Prostate gland (tissue), 2 donors: ENCODE data around the gene MAGI2. TPM values are rescaled to one million over a fixed set of nuclear protein-coding genes. Genes with fewer than 3 reads are reported as not detected.

Experiments used
- DNase-seq: peaks from one replicate; pipeline ENCODE4 v3.0.0-alpha.2; 2019; ENCODE audit warnings: low spot score
- H3K27ac ChIP-seq, 2 donors: fragments of 200-600 bp; sonication (generic); 2 replicates each; pipeline ENCODE4 v1.5.1; 2017 to 2019
- H3K27me3 ChIP-seq: fragments of 200-600 bp; sonication (generic); replicated peaks from 2 replicates; pipeline ENCODE4 v1.5.1; 2019; ENCODE audit not compliant: insufficient read depth
- H3K36me3 ChIP-seq, 2 donors: fragments of 200-600 bp; sonication (generic); 1 replicate in 1 of 2; 2 replicates in 1 of 2; pipeline versions ENCODE4 v1.5.1 to v1.8.1; 2017 to 2019
- H3K4me1 ChIP-seq: fragments of 200-600 bp; sonication (generic); replicated peaks from 2 replicates; pipeline ENCODE4 v1.5.1; 2019
- H3K4me3 ChIP-seq, 2 donors: fragments of 200-600 bp; sonication (generic); 2 replicates each; pipeline ENCODE4 v1.5.1; 2017 to 2019
- H3K9me3 ChIP-seq: fragments of 200-600 bp; sonication (generic); 2 replicates; pipeline ENCODE4 v1.5.1; 2017
- POLR2A ChIP-seq: fragments of 450-650 bp; IDR thresholded peaks from one replicate; pipeline ENCODE4 v1.6.1; 2016; ENCODE audit warnings: antibody characterized with exemption, mild to moderate bottlenecking
- POLR2AphosphoS5 ChIP-seq: sonication (generic); formaldehyde crosslinking; IDR thresholded peaks from one replicate; pipeline ENCODE4 v1.6.1; 2017; ENCODE audit warnings: antibody characterized with exemption
- WGBS: methylation state at CpG from one replicate; pipeline ENCODE4 v1.1.5; 2018; 5-methylcytosine and 5-hydroxymethylcytosine counted together
- intact Hi-C: fragments of 100-400 bp; cut with DNase I; formaldehyde crosslinking; loops from one replicate; pipeline ENCODE4 v1.14.2; 2022
- total RNA-seq, 2 donors: library from RNA; depleted of rRNA; stranded (reverse); fragments of >200 nt; gene quantifications; one replicate each; pipeline ENCODE4 v1.1.0, GENCODE V29; 2016
- TF ChIP-seq, protein P1 (sequence below), 4 experiments: fragments of 200-600 bp in 2 of 4; fragments of 450-650 bp in 2 of 4; sonication (generic) in 2 of 4; IDR thresholded peaks; 1 replicate in 3 of 4; 2 replicates in 1 of 4; pipeline ENCODE4 v1.5.1; 2016 to 2019; ENCODE audit warnings: antibody characterized with exemption in 4 of 4, mild to moderate bottlenecking in 2 of 4, moderate library complexity in 2 of 4

MAGI2 gene
- total RNA-seq, 2 donors from 2014 or later: 27.1 to 31.3 TPM

DNA sequence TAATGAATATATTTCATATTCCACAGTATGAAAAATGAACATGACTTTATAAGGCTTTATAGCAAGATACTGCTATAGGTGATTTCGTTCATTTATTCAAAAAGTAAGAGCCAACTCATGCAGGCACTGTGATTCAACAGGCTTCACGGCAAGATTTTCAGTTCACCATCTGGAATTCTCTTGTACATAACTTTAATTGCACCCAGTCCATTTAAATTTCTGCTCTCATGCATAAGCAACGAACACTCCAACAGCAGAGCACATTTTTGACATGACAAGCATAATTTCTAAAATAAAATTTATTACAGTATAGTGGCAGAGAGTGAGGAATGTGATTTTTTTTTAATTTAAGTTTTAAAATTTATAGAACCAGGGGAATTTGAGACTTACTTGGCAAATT is 1218.8 kb downstream of the MAGI2 start:
- WGBS: 79% methylated on average over 3 of the region's 3 CpGs
- Histone ChIP-seq H3K36me3 (no peaks in the 10 kb centered on the region), H3K9me3 (no peaks in the 10 kb centered on the region), H3K4me3 (no peak overlapping the region), H3K4me1 (no peaks in the 10 kb centered on the region), H3K27ac (no peak overlapping the region), H3K27me3 (no peaks in the 10 kb centered on the region)
- no peak for DNase-seq
- TF ChIP-seq POLR2A: no peak
- TF ChIP-seq, protein P1, sequence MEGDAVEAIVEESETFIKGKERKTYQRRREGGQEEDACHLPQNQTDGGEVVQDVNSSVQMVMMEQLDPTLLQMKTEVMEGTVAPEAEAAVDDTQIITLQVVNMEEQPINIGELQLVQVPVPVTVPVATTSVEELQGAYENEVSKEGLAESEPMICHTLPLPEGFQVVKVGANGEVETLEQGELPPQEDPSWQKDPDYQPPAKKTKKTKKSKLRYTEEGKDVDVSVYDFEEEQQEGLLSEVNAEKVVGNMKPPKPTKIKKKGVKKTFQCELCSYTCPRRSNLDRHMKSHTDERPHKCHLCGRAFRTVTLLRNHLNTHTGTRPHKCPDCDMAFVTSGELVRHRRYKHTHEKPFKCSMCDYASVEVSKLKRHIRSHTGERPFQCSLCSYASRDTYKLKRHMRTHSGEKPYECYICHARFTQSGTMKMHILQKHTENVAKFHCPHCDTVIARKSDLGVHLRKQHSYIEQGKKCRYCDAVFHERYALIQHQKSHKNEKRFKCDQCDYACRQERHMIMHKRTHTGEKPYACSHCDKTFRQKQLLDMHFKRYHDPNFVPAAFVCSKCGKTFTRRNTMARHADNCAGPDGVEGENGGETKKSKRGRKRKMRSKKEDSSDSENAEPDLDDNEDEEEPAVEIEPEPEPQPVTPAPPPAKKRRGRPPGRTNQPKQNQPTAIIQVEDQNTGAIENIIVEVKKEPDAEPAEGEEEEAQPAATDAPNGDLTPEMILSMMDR (IDR thresholded peaks at IDR 0.05): no peak
- TF ChIP-seq POLR2AphosphoS5: no peak
- intact Hi-C loops: loop anchor here (10.0 kb wide), 1 partner anchor 260 kb away; no protein-coding TSS in a partner anchor

DNA sequence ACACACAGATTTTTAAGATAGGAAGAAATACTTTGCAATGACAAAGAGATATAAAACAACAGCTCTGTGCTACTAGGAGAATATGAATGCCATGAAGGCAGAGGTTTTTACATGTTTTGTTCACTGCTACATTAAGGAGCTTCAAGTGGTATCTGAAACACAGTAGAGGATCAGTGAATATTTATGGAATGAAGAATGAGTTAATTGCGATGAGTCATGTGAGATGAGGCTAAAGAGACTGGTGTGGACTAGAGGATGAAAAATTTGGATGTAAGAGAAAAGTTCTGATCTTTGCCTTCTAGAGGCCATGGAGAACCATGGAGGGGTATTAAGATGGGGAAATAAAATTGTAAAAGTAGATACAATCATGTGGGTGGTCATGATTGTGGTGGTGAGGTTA is 1220.7 kb downstream of the MAGI2 start:
- intact Hi-C loops: loop anchor here (10.0 kb wide), 1 partner anchor 262 kb away; no protein-coding TSS in a partner anchor
- Histone ChIP-seq H3K9me3 (no peaks in the 10 kb centered on the region), H3K27ac (no peak overlapping the region), H3K4me3 (no peak overlapping the region), H3K36me3 (no peaks in the 10 kb centered on the region), H3K27me3 (no peaks in the 10 kb centered on the region), H3K4me1 (no peaks in the 10 kb centered on the region)
- TF ChIP-seq, protein P1 (IDR thresholded peaks at IDR 0.05): no peak
- TF ChIP-seq POLR2A (no peak), POLR2AphosphoS5 (no peak)
- no peak for DNase-seq
- 87% methylated on average over 1 of the region's 1 CpG for WGBS

DNA sequence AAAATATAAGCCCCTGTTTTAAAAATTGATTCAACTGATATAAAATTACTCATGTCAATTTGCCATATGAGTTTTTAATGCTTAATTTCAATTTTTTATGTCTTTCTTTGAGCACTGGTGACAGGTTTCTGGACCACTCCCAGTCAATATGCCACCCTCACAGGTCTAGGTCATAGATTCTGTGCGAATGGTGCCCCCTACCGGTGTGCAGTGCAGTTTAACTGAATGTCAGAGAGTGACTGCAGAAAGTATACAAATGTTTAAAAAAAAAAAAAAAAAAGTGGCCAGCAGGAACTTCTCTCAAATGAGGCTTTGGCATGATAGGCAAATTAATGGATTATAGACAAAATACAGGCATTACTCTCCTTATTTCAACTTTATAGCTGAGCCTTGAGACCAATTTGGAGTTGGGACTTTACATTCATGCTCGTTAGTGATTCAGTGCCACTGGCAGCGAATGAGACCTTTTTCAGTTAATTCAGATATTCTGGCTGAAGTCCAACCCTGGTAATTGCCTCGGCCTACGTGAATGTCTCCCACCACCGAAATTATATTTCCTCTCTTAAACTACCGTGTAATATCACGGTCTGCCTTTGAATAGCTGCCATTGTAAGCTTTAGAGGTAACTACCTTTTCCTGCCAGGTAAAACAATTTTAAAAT is 1227.3 kb downstream of the MAGI2 start:
- H3K27ac ChIP-seq: no peak overlapping the region
- H3K4me1 ChIP-seq: no peaks in the 10 kb centered on the region
- 31% methylated on average over 9 of the region's 9 CpGs for WGBS
- TF ChIP-seq, protein P1 (IDR thresholded peaks at IDR 0.05): peak in 1 of 4 experiments; percentile 21
- no peak for TF ChIP-seq POLR2A
- H3K27me3 ChIP-seq: no peaks in the 10 kb centered on the region
- H3K36me3 ChIP-seq: no peaks in the 10 kb centered on the region
- no peak for DNase-seq
- no peak overlapping the region for H3K4me3 ChIP-seq
- no peaks in the 10 kb centered on the region for H3K9me3 ChIP-seq
- intact Hi-C loops: loop anchor here (10.0 kb wide), 1 partner anchor 201 kb away; no protein-coding TSS in a partner anchor

DNA sequence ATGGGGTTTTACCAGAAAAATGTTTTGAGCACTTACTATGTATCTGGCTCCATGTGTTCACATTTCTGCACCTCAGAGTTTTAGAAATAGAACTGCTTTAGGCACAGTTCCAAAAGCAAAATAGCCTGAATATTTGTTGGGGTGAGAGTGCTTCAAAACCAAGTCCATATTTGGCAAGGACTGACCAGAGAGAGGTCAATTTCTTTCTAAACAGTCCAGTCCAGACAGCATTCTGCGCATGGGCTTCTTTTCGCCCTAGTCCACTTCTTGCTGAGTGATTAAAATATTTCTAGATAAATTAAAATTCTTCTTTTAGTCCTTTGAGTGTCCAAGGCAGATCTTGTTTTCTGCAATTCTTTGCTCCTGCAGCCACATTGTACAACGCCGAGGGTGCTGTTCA is 1227.9 kb downstream of the MAGI2 start:
- Histone ChIP-seq H3K4me1 (no peaks in the 10 kb centered on the region), H3K4me3 (no peak overlapping the region), H3K9me3 (no peaks in the 10 kb centered on the region), H3K27ac (no peak overlapping the region), H3K36me3 (no peaks in the 10 kb centered on the region), H3K27me3 (no peaks in the 10 kb centered on the region)
- TF ChIP-seq, protein P1 (IDR thresholded peaks at IDR 0.05): no peak
- TF ChIP-seq POLR2AphosphoS5: no peak
- no peak for TF ChIP-seq POLR2A
- DNase-seq: no peak
- intact Hi-C loops: loop anchor here (10.0 kb wide), 1 partner anchor 201 kb away; no protein-coding TSS in a partner anchor
- 68% methylated on average over 4 of the region's 4 CpGs for WGBS

DNA sequence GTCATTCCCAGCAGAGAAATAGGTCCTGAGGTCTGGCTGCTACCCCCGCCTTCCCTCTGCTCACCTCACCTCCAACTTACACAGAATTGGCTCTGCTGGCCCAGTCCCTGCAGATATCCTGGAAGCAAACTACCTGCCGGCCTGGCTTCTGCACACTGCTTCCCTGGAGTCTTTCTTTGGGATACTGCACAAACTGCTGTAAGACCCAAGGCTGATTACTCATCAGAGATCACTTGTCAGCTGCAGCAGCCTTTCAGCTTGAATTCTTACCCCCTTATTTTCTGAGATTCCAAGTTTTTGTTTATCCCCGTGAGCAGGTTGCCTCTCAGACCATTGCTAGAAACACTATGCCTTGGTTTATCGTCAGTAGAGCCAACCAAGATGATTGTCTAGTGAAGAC is 1228.5 kb downstream of the MAGI2 start:
- Histone ChIP-seq H3K36me3 (no peaks in the 10 kb centered on the region), H3K4me3 (no peak overlapping the region), H3K9me3 (no peaks in the 10 kb centered on the region), H3K4me1 (no peaks in the 10 kb centered on the region), H3K27me3 (no peaks in the 10 kb centered on the region), H3K27ac (no peak overlapping the region)
- TF ChIP-seq, protein P1 (IDR thresholded peaks at IDR 0.05): no peak
- TF ChIP-seq POLR2AphosphoS5 (no peak), POLR2A (no peak)
- DNase-seq: no peak
- intact Hi-C loops: loop anchor here (10.0 kb wide), 1 partner anchor 200 kb away; no protein-coding TSS in a partner anchor
- over 99% methylated on average over 4 of the region's 4 CpGs for WGBS
